ENCODE measurements around the gene SPAAR. TPM values are rescaled to one million over a fixed set of nuclear protein-coding genes. Genes with fewer than 3 reads are reported as not detected.

The SPAAR gene
- total RNA-seq, 1 donor from 2014 or later: 13.5 TPM

DNA sequence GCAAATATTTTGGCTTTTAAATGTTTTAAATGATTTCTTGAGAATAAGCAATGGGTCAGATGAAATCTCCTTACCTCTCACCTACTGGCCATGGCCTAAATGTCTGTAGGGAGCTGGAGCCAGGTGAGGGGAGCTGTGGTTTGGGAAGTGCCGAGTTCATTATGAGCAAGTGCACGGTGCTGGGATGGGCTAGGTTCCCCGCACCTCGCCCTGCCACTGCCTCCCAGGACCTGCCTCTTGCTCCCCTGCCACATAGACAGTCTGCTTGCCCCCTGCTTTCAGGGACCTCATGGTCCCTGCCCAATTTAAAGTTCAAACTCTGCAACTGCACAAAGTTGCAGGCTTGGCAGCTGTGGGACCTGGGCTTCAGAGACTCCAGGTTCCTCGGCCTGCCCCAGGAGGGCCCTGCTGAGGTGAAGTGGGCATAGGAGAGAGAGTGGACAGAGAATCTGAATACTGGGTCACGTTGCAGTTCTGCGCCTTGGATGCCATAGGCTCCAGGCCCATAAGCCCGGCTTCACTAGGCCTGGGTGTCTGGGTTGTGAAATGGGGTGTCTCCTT is 44.5 kb upstream of the SPAAR start:
- no peak for DNase-seq
- Histone ChIP-seq H3K36me3 (no peaks in the 10 kb centered on the region), H3K9me3 (no peaks in the 10 kb centered on the region), H3K4me1 (no peaks in the 10 kb centered on the region), H3K27me3 (peaks cover 4% of the 10 kb centered on the region), H3K4me3 (no peak overlapping the region), H3K27ac (no peak overlapping the region)
- intact Hi-C loops (cut with DNase I): no loop called here
- TF ChIP-seq, protein P1, sequence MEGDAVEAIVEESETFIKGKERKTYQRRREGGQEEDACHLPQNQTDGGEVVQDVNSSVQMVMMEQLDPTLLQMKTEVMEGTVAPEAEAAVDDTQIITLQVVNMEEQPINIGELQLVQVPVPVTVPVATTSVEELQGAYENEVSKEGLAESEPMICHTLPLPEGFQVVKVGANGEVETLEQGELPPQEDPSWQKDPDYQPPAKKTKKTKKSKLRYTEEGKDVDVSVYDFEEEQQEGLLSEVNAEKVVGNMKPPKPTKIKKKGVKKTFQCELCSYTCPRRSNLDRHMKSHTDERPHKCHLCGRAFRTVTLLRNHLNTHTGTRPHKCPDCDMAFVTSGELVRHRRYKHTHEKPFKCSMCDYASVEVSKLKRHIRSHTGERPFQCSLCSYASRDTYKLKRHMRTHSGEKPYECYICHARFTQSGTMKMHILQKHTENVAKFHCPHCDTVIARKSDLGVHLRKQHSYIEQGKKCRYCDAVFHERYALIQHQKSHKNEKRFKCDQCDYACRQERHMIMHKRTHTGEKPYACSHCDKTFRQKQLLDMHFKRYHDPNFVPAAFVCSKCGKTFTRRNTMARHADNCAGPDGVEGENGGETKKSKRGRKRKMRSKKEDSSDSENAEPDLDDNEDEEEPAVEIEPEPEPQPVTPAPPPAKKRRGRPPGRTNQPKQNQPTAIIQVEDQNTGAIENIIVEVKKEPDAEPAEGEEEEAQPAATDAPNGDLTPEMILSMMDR (IDR thresholded peaks at IDR 0.05): no peak
- no peak for ATAC-seq

DNA sequence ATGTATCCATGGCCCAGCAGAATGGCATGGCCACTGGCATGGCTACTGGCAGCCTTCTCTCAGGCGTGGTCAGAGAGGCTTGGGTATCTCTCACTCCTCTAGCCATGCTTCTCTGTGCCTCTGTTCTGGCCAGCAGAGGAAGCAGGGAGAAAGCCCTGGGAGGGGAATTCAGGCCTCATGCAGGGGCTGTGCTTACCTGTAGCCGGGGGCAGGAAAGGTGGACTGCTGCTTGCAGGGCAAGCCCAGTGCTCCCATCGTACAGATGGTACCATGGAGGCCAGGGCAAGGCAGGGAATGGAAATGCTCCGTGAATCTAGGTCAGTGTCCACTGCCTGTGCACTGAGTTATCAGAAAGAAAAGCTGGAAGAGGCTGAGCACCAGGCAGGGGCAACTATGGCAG is 41.8 kb upstream of the SPAAR start:
- no peak for DNase-seq
- Histone ChIP-seq H3K9me3 (no peaks in the 10 kb centered on the region), H3K27me3 (peaks cover 4% of the 10 kb centered on the region), H3K27ac (no peak overlapping the region), H3K4me3 (no peak overlapping the region), H3K4me1 (no peaks in the 10 kb centered on the region), H3K36me3 (no peaks in the 10 kb centered on the region)
- intact Hi-C loops (cut with DNase I): no loop called here
- TF ChIP-seq, protein P1 (IDR thresholded peaks at IDR 0.05): no peak
- no peak for ATAC-seq

DNA sequence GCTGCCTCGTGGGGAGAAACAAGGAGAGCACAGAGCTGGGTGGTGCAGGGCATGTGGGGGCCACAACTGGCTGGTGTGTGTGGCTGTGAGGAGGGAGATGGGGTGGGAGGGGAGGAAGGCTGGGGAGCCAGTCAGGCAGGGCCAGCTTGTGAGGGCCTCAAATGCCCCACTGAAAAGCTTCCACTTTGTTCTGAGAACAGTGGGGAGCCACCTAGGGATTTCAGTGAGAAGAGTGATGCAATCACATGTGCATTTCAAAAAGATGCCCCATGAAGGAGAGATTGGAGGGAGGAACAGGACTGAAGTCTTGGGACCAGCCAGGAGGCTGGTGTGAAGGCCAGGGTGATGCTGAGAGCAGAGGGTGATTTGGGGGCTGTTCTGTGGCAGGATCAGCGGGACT is 40.4 kb upstream of the SPAAR start:
- H3K9me3 ChIP-seq: no peaks in the 10 kb centered on the region
- no peak overlapping the region for H3K4me3 ChIP-seq
- DNase-seq: no peak
- intact Hi-C loops (cut with DNase I): no loop called here
- peaks cover 2% of the 10 kb centered on the region for H3K27me3 ChIP-seq
- TF ChIP-seq, protein P1 (IDR thresholded peaks at IDR 0.05): no peak
- no peaks in the 10 kb centered on the region for H3K36me3 ChIP-seq
- no peaks in the 10 kb centered on the region for H3K4me1 ChIP-seq
- no peak overlapping the region for H3K27ac ChIP-seq
- ATAC-seq: no peak

DNA sequence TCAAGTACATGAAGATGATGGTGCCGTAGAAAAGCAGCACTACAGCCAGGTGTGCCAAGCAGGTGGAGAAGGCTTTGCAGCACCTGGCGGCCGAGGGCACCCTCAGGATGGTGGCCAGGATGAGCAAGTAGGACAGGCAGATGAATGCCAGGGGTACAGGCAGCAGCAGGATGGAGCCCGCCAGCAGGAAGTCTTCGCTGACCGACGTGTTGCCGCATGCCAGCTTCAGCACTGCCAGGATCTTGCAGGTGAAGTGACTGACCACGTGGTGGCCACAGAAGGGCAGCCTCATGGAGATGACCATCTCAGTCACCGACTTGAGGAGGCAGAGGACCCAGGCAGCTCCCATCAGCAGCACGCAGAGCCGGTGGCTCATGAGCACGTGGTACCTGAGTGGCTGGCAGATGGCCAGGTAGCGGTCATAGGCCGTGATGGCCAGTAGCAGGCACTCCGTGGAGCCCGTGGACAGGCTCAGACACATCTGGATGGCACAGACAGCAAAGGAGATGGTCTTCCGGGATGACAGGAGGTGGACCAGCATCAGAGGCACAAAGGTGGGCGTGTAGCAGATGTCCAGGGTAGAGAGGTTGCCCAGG is 39.6 kb upstream of the SPAAR start:
- TF ChIP-seq, protein P1 (IDR thresholded peaks at IDR 0.05): no peak
- Histone ChIP-seq H3K27ac (no peak overlapping the region), H3K36me3 (no peaks in the 10 kb centered on the region), H3K4me3 (no peak overlapping the region), H3K4me1 (no peaks in the 10 kb centered on the region), H3K27me3 (no peaks in the 10 kb centered on the region), H3K9me3 (no peaks in the 10 kb centered on the region)
- no peak for ATAC-seq
- no peak for DNase-seq
- intact Hi-C loops (cut with DNase I): loop anchor here (10.0 kb wide), 1 partner anchor 45 kb away; the partner anchor contains the start of genes FAM221B and TMEM8B

DNA sequence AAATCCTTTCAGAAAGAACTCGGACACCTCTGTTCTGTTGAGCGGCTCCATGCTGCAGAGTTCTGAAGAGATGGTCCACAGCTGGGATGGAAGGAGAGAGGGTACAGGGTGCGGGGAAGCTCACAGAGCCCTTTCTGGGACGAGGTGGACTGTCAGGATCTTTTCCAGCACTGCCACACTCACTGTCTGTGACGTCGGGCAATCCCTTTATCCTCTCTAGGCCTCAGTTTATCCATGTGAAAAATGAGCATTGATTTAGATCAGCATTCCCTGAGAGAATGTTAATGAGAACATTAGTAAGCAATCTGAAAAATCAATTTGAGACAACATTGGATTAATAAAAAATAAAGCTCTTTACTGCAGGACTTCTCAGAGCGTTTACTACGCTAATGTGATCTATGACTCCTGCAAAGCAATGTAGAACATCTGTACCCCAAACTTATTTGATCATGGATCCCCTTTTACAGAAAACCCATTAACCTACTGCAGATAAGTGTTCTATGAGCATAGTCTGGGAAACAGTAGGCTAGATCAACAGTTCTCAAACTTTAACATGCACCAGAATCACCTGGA is 38.9 kb upstream of the SPAAR start, which contains the start of gene OR13J1:
TSS of gene OR13J1 (minus strand) at position 51 of the 573 bp plus-strand sequence. CDS start at position 51, 0 bp downstream.
- H3K36me3 ChIP-seq: no peaks in the 10 kb centered on the region
- DNase-seq (no peak), ATAC-seq (no peak)
- no peaks in the 10 kb centered on the region for H3K9me3 ChIP-seq
- no peak within 1 kb of the TSS for H3K4me3 ChIP-seq
- H3K27me3 ChIP-seq: no peaks in the 10 kb centered on the region
- H3K27ac ChIP-seq: no peak within 1 kb of the TSS
- no peaks in the 10 kb centered on the region for H3K4me1 ChIP-seq
- intact Hi-C loops (cut with DNase I): loop anchor here (10.0 kb wide), 1 partner anchor 46 kb away; the partner anchor contains the start of genes FAM221B and TMEM8B
- TF ChIP-seq, protein P1 (IDR thresholded peaks at IDR 0.05): no peak

Measured in upper lobe of right lung (tissue), 1 donor.